HuH-7 (cell line): ENCODE results near the gene SHKBP1.
"Not testable (repeated sequence)": the region's sequence is repeated elsewhere in the genome, so short reads cannot be mapped to it uniquely, and the experiment has no call there.

Source experiments
- DNase-seq: peaks from one replicate; pipeline ENCODE4 v3.0.0; 2011; ENCODE audit warnings: low spot score

The SHKBP1 gene

GRCh38 chr19:40576585-40577451, at the start of gene SHKBP1:
SHKBP1 (plus strand) TSS chr19:40576873; CDS start chr19:40576900, 27 bp downstream.
- DNase-seq, result peak; percentile 100

- no peak for DNase-seq
Measured at GRCh38 chr19:40528078-40528477, 48.6 kb upstream of the SHKBP1 start.

- no peak for DNase-seq
Measured at GRCh38 chr19:40528533-40529092, 48.1 kb upstream of the SHKBP1 start.

- DNase-seq, result peak; percentile 99
Measured at GRCh38 chr19:40529093-40529954, 47.3 kb upstream of the SHKBP1 start.

- peak; percentile 91 for DNase-seq
Measured at GRCh38 chr19:40530091-40530901, 46.4 kb upstream of the SHKBP1 start.

GRCh38 chr19:40533508-40533907, 43.2 kb upstream of the SHKBP1 start:
- DNase-seq, result no peak

- DNase-seq, result no peak
Measured at GRCh38 chr19:40534148-40534547, 42.5 kb upstream of the SHKBP1 start.

GRCh38 chr19:40539070-40539469, 37.6 kb upstream of the SHKBP1 start:
- DNase-seq, result no peak

- DNase-seq, result no peak
Measured at GRCh38 chr19:40542202-40542859, 34.3 kb upstream of the SHKBP1 start.

GRCh38 chr19:40543029-40543597, 33.6 kb upstream of the SHKBP1 start:
- DNase-seq, result no peak

GRCh38 chr19:40546153-40546841, 30.4 kb upstream of the SHKBP1 start:
- not testable (repeated sequence) for DNase-seq

- DNase-seq, result not testable (repeated sequence)
Measured at GRCh38 chr19:40547190-40547589, 29.5 kb upstream of the SHKBP1 start.

- DNase-seq, result no peak
Measured at GRCh38 chr19:40547836-40548235, 28.8 kb upstream of the SHKBP1 start.

- peak; percentile 93 for DNase-seq
Measured at GRCh38 chr19:40549007-40549708, 27.5 kb upstream of the SHKBP1 start.

- DNase-seq, result no peak
Measured at GRCh38 chr19:40550951-40551350, 25.7 kb upstream of the SHKBP1 start.

GRCh38 chr19:40552848-40553247, 23.8 kb upstream of the SHKBP1 start:
- no peak for DNase-seq

GRCh38 chr19:40553885-40554857, 22.5 kb upstream of the SHKBP1 start:
- DNase-seq, result no peak

- no peak for DNase-seq
Measured at GRCh38 chr19:40555978-40556689, 20.5 kb upstream of the SHKBP1 start.
